Glutamatergic neuron (in vitro differentiated cells): Measurements from ENCODE around the gene CASP10. TPM values are rescaled to one million over a fixed set of nuclear protein-coding genes. Genes with fewer than 3 reads are reported as not detected.

Experiments used
- DNase-seq: peaks from one replicate; pipeline ENCODE4 v3.0.0; 2022
- H3K27ac Mint-ChIP-seq: one replicate; pipeline ENCODE4 v1.8.0; 2020; ENCODE audit warnings: mild to moderate bottlenecking, mixed read lengths, inconsistent platforms; ENCODE audit not compliant: unreplicated experiment
- H3K27me3 Mint-ChIP-seq: one replicate; pipeline ENCODE4 v1.8.0; 2020; ENCODE audit warnings: mild to moderate bottlenecking, moderate library complexity, mixed read lengths, inconsistent platforms; ENCODE audit not compliant: unreplicated experiment
- H3K36me3 Mint-ChIP-seq: one replicate; pipeline ENCODE4 v1.8.0; 2020; ENCODE audit warnings: mild to moderate bottlenecking, mixed read lengths, inconsistent platforms; ENCODE audit not compliant: unreplicated experiment
- H3K4me1 Mint-ChIP-seq: one replicate; pipeline ENCODE4 v1.8.0; 2020; ENCODE audit warnings: mild to moderate bottlenecking, low read depth, mixed read lengths, inconsistent platforms; ENCODE audit not compliant: unreplicated experiment
- H3K4me3 Mint-ChIP-seq: one replicate; pipeline ENCODE4 v1.8.0; 2020; ENCODE audit warnings: mild to moderate bottlenecking, mixed read lengths, inconsistent platforms; ENCODE audit not compliant: unreplicated experiment
- H3K9me3 Mint-ChIP-seq: one replicate; pipeline ENCODE4 v1.8.0; 2020; ENCODE audit warnings: mild to moderate bottlenecking, moderate library complexity, mixed read lengths, inconsistent platforms; ENCODE audit not compliant: unreplicated experiment
- total RNA-seq: library from RNA; stranded (reverse); fragmentation: NEBNext Ultra II Directional; extraction: Animal tissue kit (Norgen Biotek cat#: 25700); gene quantifications from one replicate; pipeline ENCODE4 v1.2.1, GENCODE V29; 2021; ENCODE audit not compliant: unreplicated experiment
- TF ChIP-seq, protein P1 (sequence below): fragments of 200-600 bp; sonication (generic); IDR thresholded peaks from one replicate; pipeline ENCODE4 v1.5.0; 2021; ENCODE audit not compliant: partially characterized antibody, unreplicated experiment

The CASP10 gene
- total RNA-seq, 1 donor from 2014 or later, result not detected

GRCh38 chr2:201275069-201275468, 92.1 kb downstream of the CASP10 start:
- no peaks in the 10 kb centered on the region for H3K4me1 Mint-ChIP-seq
- H3K4me3 Mint-ChIP-seq, result no peak overlapping the region
- no peaks in the 10 kb centered on the region for H3K9me3 Mint-ChIP-seq
- H3K27me3 Mint-ChIP-seq, result no peaks in the 10 kb centered on the region
- TF ChIP-seq, protein P1, sequence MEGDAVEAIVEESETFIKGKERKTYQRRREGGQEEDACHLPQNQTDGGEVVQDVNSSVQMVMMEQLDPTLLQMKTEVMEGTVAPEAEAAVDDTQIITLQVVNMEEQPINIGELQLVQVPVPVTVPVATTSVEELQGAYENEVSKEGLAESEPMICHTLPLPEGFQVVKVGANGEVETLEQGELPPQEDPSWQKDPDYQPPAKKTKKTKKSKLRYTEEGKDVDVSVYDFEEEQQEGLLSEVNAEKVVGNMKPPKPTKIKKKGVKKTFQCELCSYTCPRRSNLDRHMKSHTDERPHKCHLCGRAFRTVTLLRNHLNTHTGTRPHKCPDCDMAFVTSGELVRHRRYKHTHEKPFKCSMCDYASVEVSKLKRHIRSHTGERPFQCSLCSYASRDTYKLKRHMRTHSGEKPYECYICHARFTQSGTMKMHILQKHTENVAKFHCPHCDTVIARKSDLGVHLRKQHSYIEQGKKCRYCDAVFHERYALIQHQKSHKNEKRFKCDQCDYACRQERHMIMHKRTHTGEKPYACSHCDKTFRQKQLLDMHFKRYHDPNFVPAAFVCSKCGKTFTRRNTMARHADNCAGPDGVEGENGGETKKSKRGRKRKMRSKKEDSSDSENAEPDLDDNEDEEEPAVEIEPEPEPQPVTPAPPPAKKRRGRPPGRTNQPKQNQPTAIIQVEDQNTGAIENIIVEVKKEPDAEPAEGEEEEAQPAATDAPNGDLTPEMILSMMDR, result no peak
- no peaks in the 10 kb centered on the region for H3K36me3 Mint-ChIP-seq
- no peak for DNase-seq
- no peak overlapping the region for H3K27ac Mint-ChIP-seq

- H3K4me3 Mint-ChIP-seq, result no peak overlapping the region
- TF ChIP-seq, protein P1, result no peak
- no peak overlapping the region for H3K27ac Mint-ChIP-seq
- H3K36me3 Mint-ChIP-seq, result no peaks in the 10 kb centered on the region
- H3K4me1 Mint-ChIP-seq, result no peaks in the 10 kb centered on the region
- H3K27me3 Mint-ChIP-seq, result no peaks in the 10 kb centered on the region
- DNase-seq, result no peak
- no peaks in the 10 kb centered on the region for H3K9me3 Mint-ChIP-seq
These were observed 93.0 kb downstream of the CASP10 start for GRCh38 chr2:201275990-201276389.

DNA sequence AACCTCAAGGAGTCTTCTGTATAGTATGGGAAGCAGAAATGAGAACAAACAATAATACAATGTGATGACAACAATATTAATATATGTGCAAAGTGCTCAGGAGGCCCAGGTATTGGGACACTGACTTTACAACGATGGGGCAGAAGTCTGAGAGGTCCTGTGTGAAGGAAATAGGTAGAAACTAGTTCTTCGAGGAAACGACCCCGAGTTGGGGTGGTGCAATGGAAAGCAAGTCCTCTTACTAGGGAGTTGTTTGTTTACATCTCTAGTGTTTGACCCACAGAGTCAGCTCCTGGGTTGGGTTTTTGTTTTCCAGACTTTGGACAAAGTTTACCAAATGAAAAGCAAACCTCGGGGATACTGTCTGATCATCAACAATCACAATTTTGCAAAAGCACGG, 93.6 kb downstream of the CASP10 start:
- Mint-ChIP-seq H3K36me3 (no peaks in the 10 kb centered on the region), H3K27me3 (no peaks in the 10 kb centered on the region), H3K4me3 (no peak overlapping the region), H3K27ac (no peak overlapping the region), H3K4me1 (no peaks in the 10 kb centered on the region), H3K9me3 (no peaks in the 10 kb centered on the region)
- TF ChIP-seq, protein P1, result no peak
- DNase-seq, result no peak

Other genes with a start within 250 kb of the CASP10 start
- 28.2 TPM for gene ORC2, start 219.5 kb upstream of the CASP10 start, total RNA-seq
- 32.8 TPM for gene HYCC2, start 111.5 kb upstream of the CASP10 start, total RNA-seq
- gene NDUFB3, start 111.1 kb upstream of the CASP10 start, total RNA-seq, result 93.9 TPM
- gene CFLAR, start 67.0 kb upstream of the CASP10 start, total RNA-seq, result 88.0 TPM
- gene CASP8, start 77.4 kb downstream of the CASP10 start, total RNA-seq, result not detected
- 1.2 TPM for gene FLACC1, start 174.2 kb downstream of the CASP10 start, total RNA-seq